ENCODE data around the gene ILDR2. TPM values are rescaled to one million over a fixed set of nuclear protein-coding genes. Genes with fewer than 3 reads are reported as not detected.

The ILDR2 gene
- total and polyA plus RNA-seq, 9 of the 15 experiments (the other 6 are each of a cell fraction or from before 2014, with no cell fraction given), result 0.03 to 0.31 (median 0.18) TPM; not detected in 2

- peak; percentile 38; the same call in 1 of the 2 replicates for TF ChIP-seq ARID4B (CRISPR knock-in tag; IDR thresholded peaks at IDR 0.05)
- peak; percentile 11 for TF ChIP-seq ZNF232 (CRISPR knock-in tag; IDR thresholded peaks at IDR 0.05)
- no peak for TF ChIP-seq HMG20B (CRISPR knock-in tag; IDR thresholded peaks at IDR 0.05)
- no peak for TF ChIP-seq KAT8 (IDR thresholded peaks at IDR 0.05; ENCODE audit: low read depth)
- no peak for TF ChIP-seq ZNF12 (CRISPR knock-in tag; IDR thresholded peaks at IDR 0.05)
- no peak for TF ChIP-seq MCM3 (IDR thresholded peaks at IDR 0.05)
- no peak for TF ChIP-seq HDGF (IDR thresholded peaks at IDR 0.05)
- TF ChIP-seq ZNF561 (CRISPR knock-in tag; conservative IDR thresholded peaks at IDR 0.05), result no peak
- TF ChIP-seq TFE3 (CRISPR knock-in tag; IDR thresholded peaks at IDR 0.05), result peak; percentile 100
- no peak for TF ChIP-seq SMAD2 (IDR thresholded peaks at IDR 0.05; ENCODE audit: low read depth, low read length)
- TF ChIP-seq SIN3A (IDR thresholded peaks at IDR 0.05; ENCODE audit: borderline replicate concordance in 2 of 2, control insufficient read depth in 1 of 2, low read depth in 2 of 2, low read length in 2 of 2), result peak in 1 of 2 experiments; percentile 30; a peak in 2 of 4 replicates
- TF ChIP-seq ZNF134 (CRISPR knock-in tag; conservative IDR thresholded peaks at IDR 0.05), result peak; percentile 77
- TF ChIP-seq PCBP1 (IDR thresholded peaks at IDR 0.05; ENCODE audit: low read depth, low read length, poor library complexity, severe bottlenecking), result peak; percentile 42
- TF ChIP-seq NFRKB (IDR thresholded peaks at IDR 0.05; ENCODE audit: low read depth), result peak; percentile 89
- no peak for TF ChIP-seq CEBPG (CRISPR knock-in tag; IDR thresholded peaks at IDR 0.05)
- no peak for TF ChIP-seq CEBPG (tag; conservative IDR thresholded peaks at IDR 0.05 in 1 of 2, IDR thresholded peaks at IDR 0.05 in 1 of 2)
- no peak for TF ChIP-seq FOXA1 (IDR thresholded peaks at IDR 0.05; ENCODE audit: borderline replicate concordance)
- TF ChIP-seq XRCC4 (IDR thresholded peaks at IDR 0.05; ENCODE audit: extremely low read depth, insufficient read depth, insufficient read length), result no peak
- no peak for TF ChIP-seq SIRT6 (IDR thresholded peaks at IDR 0.05; ENCODE audit: low read depth, low read length)
- TF ChIP-seq DMBX1 (CRISPR knock-in tag; IDR thresholded peaks at IDR 0.05; ENCODE audit: borderline replicate concordance), result no peak
- TF ChIP-seq HMG20A (CRISPR knock-in tag; conservative IDR thresholded peaks at IDR 0.05), result no peak
- no peak for TF ChIP-seq ARID2 (IDR thresholded peaks at IDR 0.05)
Measured at GRCh38 chr1:166875734-166876539, 99.4 kb downstream of the ILDR2 start, which contains the start of gene TADA1 (continued).

All from K562 (cell line).